H1 (cell line): ENCODE measurements around the gene GBX1.

Experiments
- CTCF ChIP-seq, 3 experiments: IDR thresholded peaks; 1 replicate in 2 of 3; 2 replicates in 1 of 3; pipeline versions ENCODE4 v1.5.1 to v1.6.1; 2011; ENCODE audit warnings: low read length in 3 of 3, mild to moderate bottlenecking in 3 of 3, inconsistent platforms in 2 of 3, low read depth in 1 of 3, moderate library complexity in 1 of 3; ENCODE audit not compliant: insufficient read depth in 1 of 3; ENCODE audit errors: control extremely low read depth in 1 of 3
- EP300 ChIP-seq, 2 experiments: IDR thresholded peaks; 1 replicate in 1 of 2; 2 replicates in 1 of 2; pipeline ENCODE4 v1.6.1; 2011 to 2012; ENCODE audit warnings: low read depth in 2 of 2, low read length in 2 of 2, mild to moderate bottlenecking in 2 of 2, borderline replicate concordance in 1 of 2, inconsistent platforms in 1 of 2, moderate library complexity in 1 of 2
- EZH2 ChIP-seq: fragments of 200-600 bp; sonication (generic); IDR thresholded peaks from 2 replicates; pipeline ENCODE4 v1.7.1; 2012; ENCODE audit warnings: low read depth, mild to moderate bottlenecking, moderate library complexity, low read length, inconsistent platforms; ENCODE audit not compliant: severe bottlenecking
- POLR2A ChIP-seq, 2 experiments: IDR thresholded peaks; 1 replicate in 1 of 2; 2 replicates in 1 of 2; pipeline ENCODE4 v1.6.1; 2011; ENCODE audit warnings: low read depth in 2 of 2, low read length in 2 of 2, mild to moderate bottlenecking in 2 of 2; ENCODE audit errors: control extremely low read depth in 1 of 2
- SAP30 ChIP-seq: fragments of 300-600 bp; sonication (generic); IDR thresholded peaks from 2 replicates; pipeline ENCODE4 v1.7.1; 2012; ENCODE audit warnings: low read length, moderate library complexity, mild to moderate bottlenecking, inconsistent platforms; ENCODE audit not compliant: insufficient read depth, insufficient replicate concordance
- SP1 ChIP-seq: IDR thresholded peaks from 2 replicates; pipeline ENCODE4 v1.6.1; 2011; ENCODE audit warnings: low read depth, low read length
- SP2 ChIP-seq: IDR thresholded peaks from 2 replicates; pipeline ENCODE4 v1.6.1; 2012; ENCODE audit warnings: mild to moderate bottlenecking, low read length, inconsistent platforms
- TAF1 ChIP-seq: IDR thresholded peaks from 2 replicates; pipeline ENCODE4 v1.6.1; 2011; ENCODE audit warnings: mild to moderate bottlenecking, low read depth, low read length
- TCF12 ChIP-seq: IDR thresholded peaks from 2 replicates; pipeline ENCODE4 v1.6.1; 2011; ENCODE audit warnings: low read depth, mild to moderate bottlenecking, low read length

GRCh38 chr7:151188252-151188542 is 20.7 kb upstream of the GBX1 start:
- TF ChIP-seq EP300 (IDR thresholded peaks at IDR 0.05; ENCODE audit: borderline replicate concordance in 1 of 2, low read depth in 2 of 2, low read length in 2 of 2) (no peak), CTCF (IDR thresholded peaks at IDR 0.05; ENCODE audit: control extremely low read depth in 1 of 3, insufficient read depth in 1 of 3, low read depth in 1 of 3, low read length in 3 of 3) (no peak), TCF12 (no peak), EZH2 (no peak), SP1 (no peak), TAF1 (no peak), POLR2A (IDR thresholded peaks at IDR 0.05; ENCODE audit: control extremely low read depth in 1 of 2, low read depth in 2 of 2, low read length in 2 of 2) (no peak), SAP30 (no peak), SP2 (no peak)
